HCT116 (cell line): ENCODE results near the gene HMCN2. TPM values are rescaled to one million over a fixed set of nuclear protein-coding genes. Genes with fewer than 3 reads are reported as not detected.

Experiments used
- ATAC-seq: fragments of 200-7000 bp; cut with Tn5 transposase; 2 replicates; pipeline ENCODE4 v1.9.1; 2020; ENCODE audit warnings: mild to moderate bottlenecking, moderate library complexity
- BruUV-seq: library from RNA; stranded (reverse); fragments of 400-500 nt; replicated peaks from 2 replicates; lab custom pipeline; 2021; lab: Mats Ljungman, UMichigan
- CTCF ChIA-PET: fragments of 300-600 bp; sonication (Branson Sonifier 250); formaldehyde crosslinking; loops from one replicate; lab custom pipeline; 2021; ENCODE audit warnings: antibody characterized with exemption; lab: Charles Lee
- POLR2A ChIA-PET: fragments of 300-600, 350-600 bp; sonication (Branson Sonifier 250); formaldehyde crosslinking; loops from one replicate; lab custom pipeline; 2021; ENCODE audit warnings: antibody characterized with exemption; lab: Charles Lee
- RAD21 ChIA-PET, 2 experiments: fragments of 300-600 bp; sonication (Branson Sonifier 250); formaldehyde crosslinking; loops; one replicate each; lab custom pipeline; 2023; ENCODE audit warnings: low total read pairs in 2 of 2; ENCODE audit not compliant: uncharacterized antibody in 2 of 2, unreplicated experiment in 2 of 2, low non-redundant PET in 1 of 2; lab: Charles Lee
- DNase-seq: peaks from one replicate; pipeline ENCODE4 v3.0.0-alpha.2; 2010; ENCODE audit warnings: low read depth, low spot score
- H2AFZ ChIP-seq: fragments of 200-600 bp; shearing (Covaris generic), sonication (generic); 2 replicates; pipeline ENCODE4 v1.6.1; 2017; ENCODE audit warnings: low read depth, mixed run types, mixed read lengths, antibody characterized with exemption, low read length; ENCODE audit not compliant: poor library complexity, severe bottlenecking
- H3K27ac ChIP-seq: 2 replicates; pipeline ENCODE4 v1.5.1; 2012; ENCODE audit warnings: low read depth, low read length
- H3K27me3 ChIP-seq: fragments of 200-600 bp; sonication (generic); 2 replicates; pipeline ENCODE4 v1.6.1; 2016; ENCODE audit warnings: mixed run types, low read length, mixed read lengths; ENCODE audit not compliant: insufficient read depth
- H3K36me3 ChIP-seq, 2 experiments: fragments of 200-500 bp in 1 of 2; fragments of 200-600 bp in 1 of 2; sonication (Bioruptor generic) in 1 of 2; sonication (generic) in 1 of 2; 2 replicates each; pipeline versions ENCODE4 v1.5.1 to v1.6.1; 2014 to 2016; ENCODE audit warnings: low read length in 2 of 2, inconsistent platforms in 1 of 2, mixed read lengths in 1 of 2, mixed run types in 1 of 2; ENCODE audit not compliant: insufficient read depth in 2 of 2, control insufficient read depth in 1 of 2
- H3K4me1 ChIP-seq, 2 experiments: fragments of 200-600 bp in 1 of 2; sonication (generic) in 1 of 2; 2 replicates each; pipeline versions ENCODE4 v1.5.1 to v1.6.1; 2012 to 2017; ENCODE audit warnings: low read length in 2 of 2, inconsistent platforms in 1 of 2, mild to moderate bottlenecking in 1 of 2, mixed read lengths in 1 of 2, mixed run types in 1 of 2, moderate library complexity in 1 of 2; ENCODE audit not compliant: insufficient read depth in 2 of 2, control insufficient read depth in 1 of 2
- H3K4me2 ChIP-seq: fragments of 200-600 bp; sonication (generic); 2 replicates; pipeline ENCODE4 v1.6.1; 2017; ENCODE audit warnings: mixed run types, low read length, mixed read lengths
- H3K4me3 ChIP-seq, 2 experiments: fragments of 200-600 bp in 1 of 2; sonication (generic) in 1 of 2; replicated peaks in 1 of 2; 2 replicates each; pipeline ENCODE4 v1.5.1; 2011 to 2016; ENCODE audit warnings: low read length in 2 of 2, control low read depth in 1 of 2, low read depth in 1 of 2, mild to moderate bottlenecking in 1 of 2, mixed read lengths in 1 of 2, mixed run types in 1 of 2
- H3K79me2 ChIP-seq: fragments of 200-600 bp; sonication (generic); 2 replicates; pipeline ENCODE4 v1.6.1; 2017; ENCODE audit warnings: mild to moderate bottlenecking, mixed run types, low read length, moderate library complexity, mixed read lengths; ENCODE audit not compliant: insufficient read depth
- H3K9ac ChIP-seq: fragments of 200-600 bp; sonication (generic); 2 replicates; pipeline ENCODE4 v1.6.1; 2016; ENCODE audit warnings: low read length, mixed read lengths
- H3K9me2 ChIP-seq: fragments of 200-600 bp; sonication (generic), shearing (Covaris generic); 2 replicates; pipeline ENCODE4 v1.6.1; 2017; ENCODE audit warnings: mixed run types, mild to moderate bottlenecking, moderate library complexity; ENCODE audit not compliant: insufficient read depth
- H3K9me3 ChIP-seq, 2 experiments: fragments of 200-500 bp in 1 of 2; fragments of 200-600 bp in 1 of 2; sonication (Bioruptor generic) in 1 of 2; sonication (generic) in 1 of 2; 2 replicates each; pipeline ENCODE4 v1.6.1; 2014 to 2017; ENCODE audit warnings: low read length in 2 of 2, mixed read lengths in 2 of 2, inconsistent platforms in 1 of 2, low read depth in 1 of 2, mild to moderate bottlenecking in 1 of 2, mixed run types in 1 of 2, moderate library complexity in 1 of 2; ENCODE audit not compliant: control insufficient read depth in 1 of 2, insufficient read depth in 1 of 2
- H4K20me1 ChIP-seq: fragments of 200-600 bp; sonication (generic), shearing (Covaris generic); 2 replicates; pipeline ENCODE4 v1.6.1; 2017; ENCODE audit warnings: mixed run types, mild to moderate bottlenecking, moderate library complexity; ENCODE audit not compliant: insufficient read depth
- EGR1 ChIP-seq: IDR thresholded peaks from 2 replicates; pipeline ENCODE4 v1.6.1; 2012; ENCODE audit warnings: low read depth
- ELF1 ChIP-seq: IDR thresholded peaks from 2 replicates; pipeline ENCODE4 v1.6.1; 2012; ENCODE audit warnings: low read depth, borderline replicate concordance
- EZH2phosphoT487 ChIP-seq: fragments of 200-600 bp; IDR thresholded peaks from 2 replicates; pipeline ENCODE4 v1.6.1; 2018; ENCODE audit warnings: antibody characterized with exemption, borderline replicate concordance
- MAX ChIP-seq: IDR thresholded peaks from 2 replicates; pipeline ENCODE4 v1.6.1; 2012
- POLR2AphosphoS5 ChIP-seq: IDR thresholded peaks from 2 replicates; pipeline ENCODE4 v1.6.1; 2011; ENCODE audit warnings: mild to moderate bottlenecking, low read depth, low read length, moderate library complexity
- SIN3A ChIP-seq: IDR thresholded peaks from 2 replicates; pipeline ENCODE4 v1.6.1; 2012; ENCODE audit warnings: low read depth
- ZFX ChIP-seq: fragments of 450-650 bp; IDR thresholded peaks from 2 replicates; pipeline ENCODE4 v1.6.1; 2017
- intact Hi-C: fragments of 100-400 bp; cut with micrococcal nuclease; formaldehyde crosslinking; loops from 2 replicates; pipeline ENCODE4 v1.10.0; 2022
- total RNA-seq: library from RNA; stranded (reverse); gene quantifications from one replicate; pipeline ENCODE4 v1.2.1, GENCODE V29; 2021; ENCODE audit not compliant: unreplicated experiment
- TF ChIP-seq, protein P1 (sequence below): IDR thresholded peaks from 2 replicates; pipeline ENCODE4 v1.6.1; 2011; ENCODE audit warnings: mild to moderate bottlenecking, low read length, moderate library complexity; ENCODE audit not compliant: insufficient replicate concordance; ENCODE audit errors: extremely low read depth

HMCN2 gene
- total RNA-seq, 1 experiment from 2014 or later = 0.22 TPM

DNA sequence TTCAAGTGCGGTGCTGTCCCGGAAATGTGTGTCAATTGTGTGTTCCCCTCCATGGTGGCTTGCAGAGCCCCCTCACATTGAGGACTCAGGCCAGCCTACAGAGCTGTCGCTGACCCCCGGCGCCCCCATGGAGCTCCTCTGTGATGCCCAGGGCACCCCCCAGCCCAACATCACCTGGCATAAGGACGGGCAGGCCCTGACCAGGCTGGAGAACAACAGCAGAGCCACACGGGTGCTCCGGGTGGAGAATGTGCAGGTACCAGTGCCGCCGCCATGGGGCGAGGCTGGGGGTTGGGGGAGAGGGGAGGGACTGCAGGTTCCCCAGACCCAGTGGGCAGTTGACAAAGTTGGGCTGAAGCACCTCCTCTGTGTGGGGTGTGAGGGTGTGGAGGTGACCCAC is 128.8 kb downstream of the HMCN2 start:
- H3K79me2 ChIP-seq = no peaks in the 10 kb centered on the region
- ChIA-PET RAD21 (no interaction called here), POLR2A (no interaction called here), CTCF (no interaction called here)
- no peak overlapping the region for H3K27ac ChIP-seq
- H3K27me3 ChIP-seq = no peaks in the 10 kb centered on the region
- no peaks in the 10 kb centered on the region for H3K9me2 ChIP-seq
- H3K9me3 ChIP-seq = no peaks in the 10 kb centered on the region
- BruUV-seq = no TSS peak
- TF ChIP-seq, protein P1, sequence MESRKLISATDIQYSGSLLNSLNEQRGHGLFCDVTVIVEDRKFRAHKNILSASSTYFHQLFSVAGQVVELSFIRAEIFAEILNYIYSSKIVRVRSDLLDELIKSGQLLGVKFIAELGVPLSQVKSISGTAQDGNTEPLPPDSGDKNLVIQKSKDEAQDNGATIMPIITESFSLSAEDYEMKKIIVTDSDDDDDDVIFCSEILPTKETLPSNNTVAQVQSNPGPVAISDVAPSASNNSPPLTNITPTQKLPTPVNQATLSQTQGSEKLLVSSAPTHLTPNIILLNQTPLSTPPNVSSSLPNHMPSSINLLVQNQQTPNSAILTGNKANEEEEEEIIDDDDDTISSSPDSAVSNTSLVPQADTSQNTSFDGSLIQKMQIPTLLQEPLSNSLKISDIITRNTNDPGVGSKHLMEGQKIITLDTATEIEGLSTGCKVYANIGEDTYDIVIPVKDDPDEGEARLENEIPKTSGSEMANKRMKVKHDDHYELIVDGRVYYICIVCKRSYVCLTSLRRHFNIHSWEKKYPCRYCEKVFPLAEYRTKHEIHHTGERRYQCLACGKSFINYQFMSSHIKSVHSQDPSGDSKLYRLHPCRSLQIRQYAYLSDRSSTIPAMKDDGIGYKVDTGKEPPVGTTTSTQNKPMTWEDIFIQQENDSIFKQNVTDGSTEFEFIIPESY = no peak
- TF ChIP-seq POLR2AphosphoS5 (no peak), MAX (no peak), ZFX (no peak), SIN3A (no peak), EGR1 (no peak)
- no peaks in the 10 kb centered on the region for H3K36me3 ChIP-seq
- ATAC-seq = no peak
- no peak overlapping the region for H3K4me3 ChIP-seq
- no peak overlapping the region for H2AFZ ChIP-seq
- no peak overlapping the region for H3K9ac ChIP-seq
- DNase-seq = no peak
- intact Hi-C loops = no loop called here
- H4K20me1 ChIP-seq = no peaks in the 10 kb centered on the region
- H3K4me2 ChIP-seq = no peak overlapping the region
- peaks cover 0 to 5% of the 10 kb centered on the region in 2 experiments; a peak in 2 of 4 replicates for H3K4me1 ChIP-seq

- Histone ChIP-seq H3K27ac (no peak overlapping the region), H3K27me3 (no peaks in the 10 kb centered on the region), H3K4me2 (no peak overlapping the region), H3K79me2 (no peaks in the 10 kb centered on the region), H4K20me1 (no peaks in the 10 kb centered on the region), H3K4me1 (peaks cover 0 to 5% of the 10 kb centered on the region in 2 experiments; a peak in 2 of 4 replicates), H3K36me3 (no peaks in the 10 kb centered on the region), H2AFZ (no peak overlapping the region), H3K9ac (no peak overlapping the region), H3K9me2 (no peaks in the 10 kb centered on the region), H3K9me3 (no peaks in the 10 kb centered on the region), H3K4me3 (no peak overlapping the region)
- DNase-seq = no peak
- intact Hi-C loops = no loop called here
- ChIA-PET CTCF (no interaction called here), POLR2A (no interaction called here), RAD21 (no interaction called here)
- no TSS peak for BruUV-seq
- ATAC-seq = no peak
- TF ChIP-seq SIN3A = no peak
- TF ChIP-seq ELF1 = no peak
- TF ChIP-seq EZH2phosphoT487 = no peak
Measured at GRCh38 chr9:130394814-130395470, 129.4 kb downstream of the HMCN2 start.
